Measurements from ENCODE around the gene OSBPL6. TPM values are rescaled to one million over a fixed set of nuclear protein-coding genes. Genes with fewer than 3 reads are reported as not detected.
"Not testable (repeated sequence)": the region's sequence is repeated elsewhere in the genome, so short reads cannot be mapped to it uniquely, and the experiment has no call there.

The OSBPL6 gene
- total RNA-seq, 1 donor from 2014 or later: 14.0 TPM

- Histone ChIP-seq H3K4me1 (no peaks in the 10 kb centered on the region), H3K9me3 (ENCODE audit: low read depth) (no peaks in the 10 kb centered on the region), H3K9ac (no peak overlapping the region), H3K36me3 (no peaks in the 10 kb centered on the region), H3K4me3 (no peak overlapping the region), H3K4me2 (no peak overlapping the region), H3K79me2 (ENCODE audit: low read depth) (no peaks in the 10 kb centered on the region), H4K20me1 (ENCODE audit: low read depth) (no peaks in the 10 kb centered on the region), H3F3A (ENCODE audit: low read depth) (no peaks in the 10 kb centered on the region), H2AFZ (replicated peaks) (no peak overlapping the region), H3K27ac (no peak overlapping the region), H3K27me3 (no peaks in the 10 kb centered on the region)
- Mint-ChIP-seq H3K4me3 (no peak overlapping the region), H3K36me3 (no peaks in the 10 kb centered on the region), H3K27me3 (ENCODE audit: insufficient read depth, low read depth) (peaks cover 2% of the 10 kb centered on the region), H3K4me1 (no peaks in the 10 kb centered on the region), H3K27ac (no peak overlapping the region), H3K9me3 (no peaks in the 10 kb centered on the region)
- DNase-seq (ENCODE audit: low spot score): no peak
- TF ChIP-seq EZH2phosphoT487 (IDR thresholded peaks at IDR 0.05) (no peak), EZH2 (IDR thresholded peaks at IDR 0.05) (no peak), CTCF (IDR thresholded peaks at IDR 0.05) (no peak)
Measured at GRCh38 chr2:178317811-178318210, 123.5 kb downstream of the OSBPL6 start.

- Histone ChIP-seq H3K9me3 (ENCODE audit: low read depth) (no peaks in the 10 kb centered on the region), H3K36me3 (no peaks in the 10 kb centered on the region), H3F3A (ENCODE audit: low read depth) (no peaks in the 10 kb centered on the region), H3K27ac (no peak overlapping the region), H4K20me1 (ENCODE audit: low read depth) (no peaks in the 10 kb centered on the region), H2AFZ (replicated peaks) (no peak overlapping the region), H3K9ac (no peak overlapping the region), H3K27me3 (no peaks in the 10 kb centered on the region), H3K4me3 (no peak overlapping the region), H3K79me2 (ENCODE audit: low read depth) (no peaks in the 10 kb centered on the region), H3K4me1 (no peaks in the 10 kb centered on the region), H3K4me2 (no peak overlapping the region)
- H3K4me1 Mint-ChIP-seq: no peaks in the 10 kb centered on the region
- H3K4me3 Mint-ChIP-seq: no peak overlapping the region
- TF ChIP-seq CTCF (IDR thresholded peaks at IDR 0.05) (no peak), EZH2phosphoT487 (IDR thresholded peaks at IDR 0.05) (no peak), EZH2 (IDR thresholded peaks at IDR 0.05) (no peak)
- H3K36me3 Mint-ChIP-seq: no peaks in the 10 kb centered on the region
- peaks cover 4% of the 10 kb centered on the region for H3K27me3 Mint-ChIP-seq (ENCODE audit: insufficient read depth, low read depth)
- no peak overlapping the region for H3K27ac Mint-ChIP-seq
- H3K9me3 Mint-ChIP-seq: no peaks in the 10 kb centered on the region
- DNase-seq (ENCODE audit: low spot score): no peak
Measured at GRCh38 chr2:178320011-178320585, 125.8 kb downstream of the OSBPL6 start.

GRCh38 chr2:178322068-178322467 lies 127.8 kb downstream of the OSBPL6 start:
- peaks cover 4% of the 10 kb centered on the region for H3K27me3 Mint-ChIP-seq (ENCODE audit: insufficient read depth, low read depth)
- Histone ChIP-seq H3K79me2 (ENCODE audit: low read depth) (no peaks in the 10 kb centered on the region), H3F3A (ENCODE audit: low read depth) (no peaks in the 10 kb centered on the region), H4K20me1 (ENCODE audit: low read depth) (no peaks in the 10 kb centered on the region), H3K27me3 (no peaks in the 10 kb centered on the region), H3K4me3 (no peak overlapping the region), H3K4me1 (no peaks in the 10 kb centered on the region), H3K27ac (no peak overlapping the region), H2AFZ (replicated peaks) (no peak overlapping the region), H3K9me3 (ENCODE audit: low read depth) (no peaks in the 10 kb centered on the region), H3K9ac (no peak overlapping the region), H3K4me2 (no peak overlapping the region), H3K36me3 (no peaks in the 10 kb centered on the region)
- no peak for DNase-seq (ENCODE audit: low spot score)
- TF ChIP-seq CTCF (IDR thresholded peaks at IDR 0.05) (no peak), EZH2 (IDR thresholded peaks at IDR 0.05) (no peak), EZH2phosphoT487 (IDR thresholded peaks at IDR 0.05) (no peak)
- H3K4me1 Mint-ChIP-seq: no peaks in the 10 kb centered on the region
- no peak overlapping the region for H3K4me3 Mint-ChIP-seq
- no peak overlapping the region for H3K27ac Mint-ChIP-seq
- H3K36me3 Mint-ChIP-seq: no peaks in the 10 kb centered on the region
- H3K9me3 Mint-ChIP-seq: no peaks in the 10 kb centered on the region

GRCh38 chr2:178323331-178323730 lies 129.0 kb downstream of the OSBPL6 start:
- not testable (repeated sequence) for H3K4me3 Mint-ChIP-seq; H3K27ac Mint-ChIP-seq; H3K9me3 ChIP-seq (ENCODE audit: low read depth); H3K36me3 ChIP-seq; H3K27me3 Mint-ChIP-seq (ENCODE audit: insufficient read depth, low read depth); H3K27ac ChIP-seq; H3F3A ChIP-seq (ENCODE audit: low read depth); H3K27me3 ChIP-seq; H4K20me1 ChIP-seq (ENCODE audit: low read depth); DNase-seq (ENCODE audit: low spot score); H3K4me3 ChIP-seq; H3K9me3 Mint-ChIP-seq; H3K36me3 Mint-ChIP-seq; H3K79me2 ChIP-seq (ENCODE audit: low read depth); H2AFZ ChIP-seq (replicated peaks); H3K4me2 ChIP-seq; H3K9ac ChIP-seq; H3K4me1 ChIP-seq; H3K4me1 Mint-ChIP-seq

All from neural progenitor cell (in vitro differentiated cells).